Measurements from ENCODE around the gene MAEA.

Gene MAEA

GRCh38 chr4:1382776-1383727, 93.4 kb downstream of the MAEA start:
- peak in 1 of 5 donors; percentile 5 for DNase-seq

GRCh38 chr4:1383728-1384591, 94.3 kb downstream of the MAEA start:
- peak in 1 of 5 donors; percentile 4 for DNase-seq

GRCh38 chr4:1384675-1385372, 95.1 kb downstream of the MAEA start:
- DNase-seq: peak in 1 of 5 donors; percentile 4

GRCh38 chr4:1385373-1386340, 96.0 kb downstream of the MAEA start:
- peak in 1 of 5 donors; percentile 3 for DNase-seq
